WTC11 (cell line): ENCODE results near the gene TNFRSF14. TPM values are rescaled to one million over a fixed set of nuclear protein-coding genes. Genes with fewer than 3 reads are reported as not detected.

Experiments
- ATAC-seq: fragments of 200-7000 bp; cut with Tn5 transposase; 2 replicates; pipeline ENCODE4 v1.10.0; 2021; ENCODE audit warnings: mild to moderate bottlenecking, moderate library complexity
- CTCF ChIA-PET: fragments of 300-600 bp; sonication (Branson Sonifier 250); formaldehyde crosslinking; loops from one replicate; lab custom pipeline; 2021; ENCODE audit warnings: antibody characterized with exemption; lab: Charles Lee
- POLR2A ChIA-PET: fragments of 350-600 bp; sonication (Branson Sonifier 250); formaldehyde crosslinking; loops from one replicate; lab custom pipeline; 2021; ENCODE audit warnings: antibody characterized with exemption; lab: Charles Lee
- DNase-seq: peaks from one replicate; pipeline ENCODE4 v3.0.0; 2021; ENCODE audit warnings: low spot score
- H3K27ac Mint-ChIP-seq: 2 replicates; pipeline ENCODE4 v1.8.0; 2021; ENCODE audit warnings: mixed read lengths
- H3K27me3 Mint-ChIP-seq: 2 replicates; pipeline ENCODE4 v1.8.0; 2021; ENCODE audit warnings: low read depth, mild to moderate bottlenecking, moderate library complexity, mixed read lengths
- H3K36me3 Mint-ChIP-seq: 2 replicates; pipeline ENCODE4 v1.8.0; 2021; ENCODE audit warnings: mixed read lengths
- H3K4me1 Mint-ChIP-seq: 2 replicates; pipeline ENCODE4 v1.8.0; 2022; ENCODE audit warnings: mixed read lengths
- H3K4me3 Mint-ChIP-seq: 2 replicates; pipeline ENCODE4 v1.8.0; 2021; ENCODE audit warnings: mild to moderate bottlenecking, moderate library complexity, mixed read lengths
- H3K9me3 Mint-ChIP-seq: 2 replicates; pipeline ENCODE4 v1.8.0; 2021; ENCODE audit warnings: mixed read lengths
- E2F5 ChIP-seq: sonication (generic); formaldehyde crosslinking; IDR thresholded peaks from 2 replicates; pipeline ENCODE4 v1.8.1; 2022; ENCODE audit warnings: mild to moderate bottlenecking, moderate library complexity, missing genetic modification reagents
- FOXJ3 ChIP-seq: sonication (generic); formaldehyde crosslinking; IDR thresholded peaks from 2 replicates; pipeline ENCODE4 v1.9.0; 2021; ENCODE audit warnings: missing genetic modification reagents, mild to moderate bottlenecking, borderline replicate concordance
- MAX ChIP-seq: sonication (generic); formaldehyde crosslinking; IDR thresholded peaks from 2 replicates; pipeline ENCODE4 v1.8.0; 2022; ENCODE audit warnings: mild to moderate bottlenecking, missing genetic modification reagents
- NFE2L1 ChIP-seq: sonication (generic); formaldehyde crosslinking; IDR thresholded peaks from 2 replicates; pipeline ENCODE4 v1.8.1; 2023; ENCODE audit warnings: missing genetic modification reagents
- NR2C2 ChIP-seq: sonication (generic); formaldehyde crosslinking; IDR thresholded peaks from 2 replicates; pipeline ENCODE4 v1.8.0; 2022; ENCODE audit warnings: mild to moderate bottlenecking, missing genetic modification reagents
- NR3C1 ChIP-seq: sonication (generic); formaldehyde crosslinking; conservative IDR thresholded peaks from 2 replicates; pipeline ENCODE4 v1.8.1; 2023; ENCODE audit warnings: low read depth, mild to moderate bottlenecking, missing genetic modification reagents
- RELA ChIP-seq: sonication (generic); formaldehyde crosslinking; IDR thresholded peaks from 2 replicates; pipeline ENCODE4 v1.8.1; 2022; ENCODE audit warnings: missing genetic modification reagents, mild to moderate bottlenecking, borderline replicate concordance
- SMAD4 ChIP-seq: sonication (generic); formaldehyde crosslinking; IDR thresholded peaks from 2 replicates; pipeline ENCODE4 v1.8.0; 2022; ENCODE audit warnings: mild to moderate bottlenecking, missing genetic modification reagents
- SP1 ChIP-seq: sonication (generic); formaldehyde crosslinking; conservative IDR thresholded peaks from 2 replicates; pipeline ENCODE4 v1.8.1; 2022; ENCODE audit warnings: missing genetic modification reagents
- total RNA-seq: library from RNA; stranded (reverse); gene quantifications from 3 replicates; pipeline ENCODE4 v1.2.3, GENCODE V29; 2021
- TF ChIP-seq, protein P1 (sequence below): sonication (generic); formaldehyde crosslinking; IDR thresholded peaks from 2 replicates; pipeline ENCODE4 v1.8.1; 2023; ENCODE audit warnings: mild to moderate bottlenecking, missing genetic modification reagents, moderate library complexity
- TF ChIP-seq, protein P2 (sequence below): sonication (generic); formaldehyde crosslinking; IDR thresholded peaks from 2 replicates; pipeline ENCODE4 v1.8.0; 2022; ENCODE audit warnings: mild to moderate bottlenecking, missing genetic modification reagents
- TF ChIP-seq, protein P3 (sequence below): fragments of 250-450 bp; sonication (Bioruptor Pico); IDR thresholded peaks from 2 replicates; pipeline ENCODE4 v1.9.0; 2021; ENCODE audit warnings: mild to moderate bottlenecking
- TF ChIP-seq, protein P4 (sequence below): fragments of 250-450 bp; sonication (Bioruptor Pico); IDR thresholded peaks from 2 replicates; pipeline ENCODE4 v1.9.0; 2021; ENCODE audit warnings: moderate library complexity, mild to moderate bottlenecking, inconsistent platforms, borderline replicate concordance
- TF ChIP-seq, protein P5 (sequence below): fragments of 200-600 bp; IDR thresholded peaks from 2 replicates; pipeline ENCODE4 v1.8.0; 2022; ENCODE audit warnings: antibody characterized with exemption

Gene TNFRSF14
- total RNA-seq, 1 experiment from 2014 or later: 0.87 TPM

DNA sequence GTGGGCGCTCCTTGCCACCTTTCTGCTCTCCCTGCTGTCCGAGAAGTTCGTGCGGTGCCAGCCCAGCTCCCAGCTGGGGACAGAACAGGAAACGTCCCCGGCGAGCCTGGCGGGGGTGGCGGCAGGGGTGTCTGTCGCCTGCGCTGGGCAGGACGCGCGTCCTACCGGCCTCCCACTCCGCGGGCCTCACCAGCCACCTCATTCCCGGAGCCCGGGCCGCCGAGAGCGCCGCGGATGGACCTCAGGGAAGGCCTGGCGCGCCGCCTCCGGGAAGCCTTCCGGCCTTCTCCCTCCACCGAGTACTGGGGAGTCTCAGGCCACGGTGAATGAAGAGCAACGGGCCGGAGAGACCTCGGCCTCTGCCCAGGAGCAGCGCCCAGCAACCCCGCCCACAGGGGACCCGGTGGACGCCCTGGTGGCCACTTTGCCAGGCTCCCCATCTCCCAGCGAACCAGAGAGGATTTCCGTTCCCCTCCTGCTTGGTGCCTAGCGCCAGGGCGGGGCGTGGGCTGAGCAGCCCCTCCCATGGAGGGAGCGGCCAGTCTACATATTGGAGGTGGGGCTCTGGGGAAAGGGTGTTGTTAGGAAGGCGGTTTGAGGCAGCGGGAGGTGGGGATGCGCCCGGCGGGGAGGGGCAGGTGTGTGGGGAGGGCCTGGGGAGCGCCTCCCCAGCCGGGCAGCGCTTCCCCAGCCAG is 9.5 kb upstream of the TNFRSF14 start (continued):
- TF ChIP-seq, protein P1, sequence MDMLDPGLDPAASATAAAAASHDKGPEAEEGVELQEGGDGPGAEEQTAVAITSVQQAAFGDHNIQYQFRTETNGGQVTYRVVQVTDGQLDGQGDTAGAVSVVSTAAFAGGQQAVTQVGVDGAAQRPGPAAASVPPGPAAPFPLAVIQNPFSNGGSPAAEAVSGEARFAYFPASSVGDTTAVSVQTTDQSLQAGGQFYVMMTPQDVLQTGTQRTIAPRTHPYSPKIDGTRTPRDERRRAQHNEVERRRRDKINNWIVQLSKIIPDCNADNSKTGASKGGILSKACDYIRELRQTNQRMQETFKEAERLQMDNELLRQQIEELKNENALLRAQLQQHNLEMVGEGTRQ (CRISPR knock-in tag): 0 out of 2 replicates have a peak, but pooled peaks have one; percentile 32
- 0 out of 2 replicates have a peak, but pooled peaks have one; percentile 5 for TF ChIP-seq RELA (CRISPR knock-in tag)
- peak; percentile 70; the same call in 1 of the 2 replicates for TF ChIP-seq SP1 (CRISPR knock-in tag)
- TF ChIP-seq, protein P2, sequence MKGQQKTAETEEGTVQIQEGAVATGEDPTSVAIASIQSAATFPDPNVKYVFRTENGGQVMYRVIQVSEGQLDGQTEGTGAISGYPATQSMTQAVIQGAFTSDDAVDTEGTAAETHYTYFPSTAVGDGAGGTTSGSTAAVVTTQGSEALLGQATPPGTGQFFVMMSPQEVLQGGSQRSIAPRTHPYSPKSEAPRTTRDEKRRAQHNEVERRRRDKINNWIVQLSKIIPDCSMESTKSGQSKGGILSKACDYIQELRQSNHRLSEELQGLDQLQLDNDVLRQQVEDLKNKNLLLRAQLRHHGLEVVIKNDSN (CRISPR knock-in tag): no peak

DNA sequence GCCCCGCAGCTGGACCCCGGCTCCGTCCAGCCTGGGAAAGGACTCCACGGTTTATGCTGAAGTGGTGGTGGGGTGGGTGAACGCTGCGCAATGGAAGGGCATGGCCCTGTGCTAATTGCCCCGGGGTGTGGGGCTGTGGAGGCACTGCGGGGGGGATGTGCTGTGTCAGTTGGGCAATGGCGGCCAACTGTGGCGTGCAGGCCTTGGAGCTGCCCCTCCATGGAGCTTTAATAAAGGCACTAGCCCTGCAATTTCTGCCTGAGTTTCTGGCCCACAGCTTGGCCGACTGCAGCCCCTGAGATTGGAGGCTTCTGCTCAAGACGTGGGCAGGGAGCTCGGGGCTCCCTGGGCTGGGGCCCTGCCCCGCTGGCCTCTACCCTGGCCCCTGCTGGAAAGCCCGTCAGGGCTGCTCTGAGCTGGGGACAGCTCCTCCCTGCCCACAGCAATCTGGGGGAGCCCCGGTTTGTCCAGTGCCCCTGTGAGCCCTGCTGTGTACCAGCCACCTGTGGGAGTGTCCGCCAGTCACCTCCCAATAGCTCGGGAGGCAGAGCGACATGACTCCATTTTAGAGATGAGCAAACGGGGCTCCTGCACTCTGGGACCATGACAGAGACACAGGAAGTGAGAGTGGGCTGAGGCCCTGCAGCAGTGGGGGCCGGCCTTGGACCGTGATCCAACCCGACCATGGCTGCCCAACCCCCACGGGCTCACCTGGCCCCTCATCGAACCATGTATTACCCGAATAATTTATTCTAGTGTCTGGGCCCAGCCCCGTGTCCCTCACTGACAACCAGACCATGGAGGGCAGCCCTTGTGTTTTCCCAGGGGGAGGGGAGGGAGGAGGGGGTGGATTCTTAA is 8.7 kb upstream of the TNFRSF14 start:
- ATAC-seq: peak; percentile 1
- no peak overlapping the region for H3K27ac Mint-ChIP-seq
- peak overlapping the region; percentile 72 for H3K4me3 Mint-ChIP-seq
- POLR2A ChIA-PET: interaction anchor here (0.5 to 1.3 kb wide), 2 partner anchors 36 to 38 kb away, joined by 3 to 4 read pairs; no protein-coding TSS in a partner anchor
- H3K36me3 Mint-ChIP-seq: no peaks in the 10 kb centered on the region
- H3K27me3 Mint-ChIP-seq: no peaks in the 10 kb centered on the region; the same call in 1 of the 2 replicates
- H3K4me1 Mint-ChIP-seq: peaks cover 5% of the 10 kb centered on the region; the same call in 1 of the 2 replicates
- TF ChIP-seq NFE2L1 (CRISPR knock-in tag) (peak; percentile 59; the same call in 1 of the 2 replicates), NR3C1 (CRISPR knock-in tag) (no peak), FOXJ3 (CRISPR knock-in tag) (no peak)
- TF ChIP-seq, protein P3, sequence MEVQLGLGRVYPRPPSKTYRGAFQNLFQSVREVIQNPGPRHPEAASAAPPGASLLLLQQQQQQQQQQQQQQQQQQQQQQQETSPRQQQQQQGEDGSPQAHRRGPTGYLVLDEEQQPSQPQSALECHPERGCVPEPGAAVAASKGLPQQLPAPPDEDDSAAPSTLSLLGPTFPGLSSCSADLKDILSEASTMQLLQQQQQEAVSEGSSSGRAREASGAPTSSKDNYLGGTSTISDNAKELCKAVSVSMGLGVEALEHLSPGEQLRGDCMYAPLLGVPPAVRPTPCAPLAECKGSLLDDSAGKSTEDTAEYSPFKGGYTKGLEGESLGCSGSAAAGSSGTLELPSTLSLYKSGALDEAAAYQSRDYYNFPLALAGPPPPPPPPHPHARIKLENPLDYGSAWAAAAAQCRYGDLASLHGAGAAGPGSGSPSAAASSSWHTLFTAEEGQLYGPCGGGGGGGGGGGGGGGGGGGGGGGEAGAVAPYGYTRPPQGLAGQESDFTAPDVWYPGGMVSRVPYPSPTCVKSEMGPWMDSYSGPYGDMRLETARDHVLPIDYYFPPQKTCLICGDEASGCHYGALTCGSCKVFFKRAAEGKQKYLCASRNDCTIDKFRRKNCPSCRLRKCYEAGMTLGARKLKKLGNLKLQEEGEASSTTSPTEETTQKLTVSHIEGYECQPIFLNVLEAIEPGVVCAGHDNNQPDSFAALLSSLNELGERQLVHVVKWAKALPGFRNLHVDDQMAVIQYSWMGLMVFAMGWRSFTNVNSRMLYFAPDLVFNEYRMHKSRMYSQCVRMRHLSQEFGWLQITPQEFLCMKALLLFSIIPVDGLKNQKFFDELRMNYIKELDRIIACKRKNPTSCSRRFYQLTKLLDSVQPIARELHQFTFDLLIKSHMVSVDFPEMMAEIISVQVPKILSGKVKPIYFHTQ (CRISPR knock-in tag): no peak
- TF ChIP-seq, protein P2 (CRISPR knock-in tag): 0 out of 2 replicates have a peak, but pooled peaks have one; percentile 17
- no peaks in the 10 kb centered on the region for H3K9me3 Mint-ChIP-seq
- no peak for DNase-seq
- CTCF ChIA-PET: interaction anchor here (0.6 to 3.7 kb wide), 25 partner anchors 8 to 877 kb away, joined by 3 to 61 read pairs (median 5); partner anchors contain the start of genes FAAP20, PANK4, PEX10 and PRXL2B

GRCh38 chr1:2548068-2548589 is 8.0 kb upstream of the TNFRSF14 start:
- Mint-ChIP-seq H3K4me1 (peaks cover 5% of the 10 kb centered on the region; the same call in 1 of the 2 replicates), H3K9me3 (no peaks in the 10 kb centered on the region), H3K27me3 (no peaks in the 10 kb centered on the region; the same call in 1 of the 2 replicates), H3K36me3 (no peaks in the 10 kb centered on the region), H3K4me3 (peak overlapping the region; percentile 72), H3K27ac (no peak overlapping the region)
- ChIA-PET POLR2A (interaction anchor here (0.5 to 1.3 kb wide), 4 partner anchors 12 to 297 kb away, joined by 3 to 4 read pairs (median 3); no protein-coding TSS in a partner anchor), CTCF (interaction anchor here (0.9 to 3.7 kb wide), 26 partner anchors 8 to 876 kb away, joined by 3 to 61 read pairs (median 5); partner anchors contain the start of genes FAAP20, MORN1, PANK4 and PEX10)
- DNase-seq (peak; percentile 87), ATAC-seq (peak; percentile 25)
- TF ChIP-seq NR2C2 (CRISPR knock-in tag) (no peak), SP1 (CRISPR knock-in tag) (0 out of 2 replicates have a peak, but pooled peaks have one; percentile 18), MAX (0 out of 2 replicates have a peak, but pooled peaks have one; percentile 20), SMAD4 (CRISPR knock-in tag) (0 out of 2 replicates have a peak, but pooled peaks have one; percentile 26), E2F5 (CRISPR knock-in tag) (0 out of 2 replicates have a peak, but pooled peaks have one; percentile 47)
- TF ChIP-seq, protein P1 (CRISPR knock-in tag): 0 out of 2 replicates have a peak, but pooled peaks have one; percentile 17
- TF ChIP-seq, protein P4, sequence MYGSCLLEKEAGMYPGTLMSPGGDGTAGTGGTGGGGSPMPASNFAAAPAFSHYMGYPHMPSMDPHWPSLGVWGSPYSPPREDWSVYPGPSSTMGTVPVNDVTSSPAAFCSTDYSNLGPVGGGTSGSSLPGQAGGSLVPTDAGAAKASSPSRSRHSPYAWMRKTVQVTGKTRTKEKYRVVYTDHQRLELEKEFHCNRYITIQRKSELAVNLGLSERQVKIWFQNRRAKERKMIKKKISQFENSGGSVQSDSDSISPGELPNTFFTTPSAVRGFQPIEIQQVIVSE (CRISPR knock-in tag): no peak
- TF ChIP-seq, protein P5, sequence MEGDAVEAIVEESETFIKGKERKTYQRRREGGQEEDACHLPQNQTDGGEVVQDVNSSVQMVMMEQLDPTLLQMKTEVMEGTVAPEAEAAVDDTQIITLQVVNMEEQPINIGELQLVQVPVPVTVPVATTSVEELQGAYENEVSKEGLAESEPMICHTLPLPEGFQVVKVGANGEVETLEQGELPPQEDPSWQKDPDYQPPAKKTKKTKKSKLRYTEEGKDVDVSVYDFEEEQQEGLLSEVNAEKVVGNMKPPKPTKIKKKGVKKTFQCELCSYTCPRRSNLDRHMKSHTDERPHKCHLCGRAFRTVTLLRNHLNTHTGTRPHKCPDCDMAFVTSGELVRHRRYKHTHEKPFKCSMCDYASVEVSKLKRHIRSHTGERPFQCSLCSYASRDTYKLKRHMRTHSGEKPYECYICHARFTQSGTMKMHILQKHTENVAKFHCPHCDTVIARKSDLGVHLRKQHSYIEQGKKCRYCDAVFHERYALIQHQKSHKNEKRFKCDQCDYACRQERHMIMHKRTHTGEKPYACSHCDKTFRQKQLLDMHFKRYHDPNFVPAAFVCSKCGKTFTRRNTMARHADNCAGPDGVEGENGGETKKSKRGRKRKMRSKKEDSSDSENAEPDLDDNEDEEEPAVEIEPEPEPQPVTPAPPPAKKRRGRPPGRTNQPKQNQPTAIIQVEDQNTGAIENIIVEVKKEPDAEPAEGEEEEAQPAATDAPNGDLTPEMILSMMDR: peak; percentile 92
